IPS-15b (cell line): ENCODE results near the gene HOXA4.

Source experiments
- H3K27me3 ChIP-seq: one replicate; pipeline ENCODE4 v1.6.1; 2013; ENCODE audit warnings: low read length; ENCODE audit not compliant: control insufficient read depth, insufficient read depth
- H3K36me3 ChIP-seq: one replicate; pipeline ENCODE4 v1.6.1; 2013; ENCODE audit warnings: low read length; ENCODE audit not compliant: control insufficient read depth, insufficient read depth
- H3K4me1 ChIP-seq: one replicate; pipeline ENCODE4 v1.6.1; 2013; ENCODE audit warnings: mild to moderate bottlenecking, low read length; ENCODE audit not compliant: control insufficient read depth, insufficient read depth
- H3K4me3 ChIP-seq: one replicate; pipeline ENCODE4 v1.5.1; 2013; ENCODE audit warnings: low read depth, low read length
- H3K9ac ChIP-seq: one replicate; pipeline ENCODE4 v1.6.1; 2013; ENCODE audit warnings: low read depth, mild to moderate bottlenecking, low read length
- H3K9me3 ChIP-seq: one replicate; pipeline ENCODE4 v1.6.1; 2013; ENCODE audit warnings: mild to moderate bottlenecking, low read length; ENCODE audit not compliant: control insufficient read depth, insufficient read depth

The HOXA4 gene

DNA sequence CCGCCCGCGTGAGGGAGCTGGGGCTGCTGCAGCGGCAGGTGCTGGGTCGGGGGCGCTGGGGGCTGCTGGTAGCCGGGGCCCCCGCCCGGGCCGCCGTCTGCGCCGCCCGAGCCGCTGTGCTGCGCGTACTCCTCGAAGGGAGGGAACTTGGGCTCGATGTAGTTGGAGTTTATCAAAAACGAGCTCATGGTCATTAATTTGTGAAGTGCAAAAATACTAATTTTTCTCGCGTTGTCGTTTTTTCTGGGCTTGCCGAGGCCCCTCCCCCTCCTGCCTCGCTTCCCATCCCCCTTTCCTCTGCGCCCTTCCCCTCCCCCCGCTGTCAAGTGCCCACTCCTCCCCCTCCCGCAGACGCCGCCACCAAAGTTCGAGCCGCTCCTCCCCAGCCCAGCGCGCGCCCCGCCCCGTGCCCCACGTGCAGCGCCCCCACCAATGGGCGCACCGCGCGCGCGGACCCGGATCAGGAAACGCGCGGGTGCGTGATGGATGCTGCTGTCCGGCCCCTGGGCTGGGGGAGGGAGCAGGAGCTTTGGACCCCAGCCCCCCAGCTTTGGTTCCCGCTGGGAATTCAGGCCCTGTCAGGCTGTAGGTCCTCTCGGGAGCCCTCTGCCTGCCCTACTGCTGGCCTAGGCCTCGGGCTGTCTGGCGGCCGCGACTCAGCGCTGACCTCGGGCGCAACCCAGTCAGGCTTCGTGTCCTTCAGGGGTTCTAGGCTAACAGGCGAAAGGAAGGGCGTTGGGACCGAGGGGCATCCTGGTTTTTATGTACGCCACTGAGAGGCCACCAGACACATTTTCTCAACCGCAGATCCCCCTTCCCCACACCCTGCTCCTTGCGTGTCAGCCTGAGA, at the start of gene HOXA4:
TSS of gene HOXA4 (minus strand) at position 218 of the 850 bp plus-strand sequence. CDS start at position 194, 24 bp downstream.
- Histone ChIP-seq H3K36me3 (no peaks in the 10 kb centered on the region), H3K9ac (no peak within 1 kb of the TSS), H3K27me3 (peaks cover 92% of the 10 kb centered on the region), H3K4me3 (peak within 1 kb of the TSS; percentile 40), H3K4me1 (no peaks in the 10 kb centered on the region), H3K9me3 (no peaks in the 10 kb centered on the region)

DNA sequence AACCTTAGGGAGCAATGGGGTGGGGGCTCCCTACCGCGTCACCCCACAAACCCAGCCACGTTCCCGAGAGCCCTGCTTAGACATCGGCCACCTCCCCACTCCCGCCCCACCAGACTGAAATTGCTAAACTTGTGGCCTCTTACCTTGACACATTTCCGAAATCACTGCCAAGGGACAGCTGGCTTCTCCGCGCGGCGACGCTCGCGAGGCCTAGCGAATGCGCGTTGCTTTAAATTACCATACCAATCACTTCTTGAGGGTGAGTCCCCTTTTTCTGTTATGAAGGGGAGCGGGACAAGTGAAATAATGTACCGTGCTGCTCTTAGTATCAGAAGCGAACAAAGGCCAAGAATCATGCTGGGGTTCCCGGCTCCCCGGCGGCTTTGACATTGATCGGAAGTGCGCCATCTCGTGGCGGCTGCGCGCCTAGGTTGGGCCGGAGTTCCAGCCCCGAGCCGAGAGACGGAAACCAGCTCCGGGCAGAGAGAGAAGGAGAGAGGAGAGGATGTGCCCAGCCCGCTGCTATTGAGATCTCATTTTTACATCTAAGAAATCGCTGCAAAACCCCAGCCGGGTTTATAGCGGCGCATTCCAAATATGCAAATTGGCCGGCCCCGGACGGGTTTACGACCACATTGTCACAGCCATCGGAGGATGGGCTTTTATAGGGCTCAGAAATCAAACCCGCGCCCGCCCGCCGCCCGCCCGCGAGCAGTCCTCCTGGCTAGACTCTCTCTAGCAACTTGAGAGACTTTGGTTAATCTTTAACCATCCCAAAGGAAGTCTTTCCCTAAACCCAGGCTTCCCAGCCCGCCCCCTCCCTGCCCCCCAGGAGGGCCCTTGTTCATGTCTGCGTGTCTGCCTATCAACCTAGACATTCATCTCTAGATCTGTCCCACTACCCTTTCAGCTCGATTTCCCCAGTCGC, 49.2 kb upstream of the HOXA4 start:
- no peaks in the 10 kb centered on the region for H3K9me3 ChIP-seq
- no peaks in the 10 kb centered on the region for H3K4me1 ChIP-seq
- H3K27me3 ChIP-seq, result peaks cover 99% of the 10 kb centered on the region
- H3K9ac ChIP-seq, result no peak overlapping the region
- no peaks in the 10 kb centered on the region for H3K36me3 ChIP-seq
- H3K4me3 ChIP-seq, result peak overlapping the region; percentile 6

DNA sequence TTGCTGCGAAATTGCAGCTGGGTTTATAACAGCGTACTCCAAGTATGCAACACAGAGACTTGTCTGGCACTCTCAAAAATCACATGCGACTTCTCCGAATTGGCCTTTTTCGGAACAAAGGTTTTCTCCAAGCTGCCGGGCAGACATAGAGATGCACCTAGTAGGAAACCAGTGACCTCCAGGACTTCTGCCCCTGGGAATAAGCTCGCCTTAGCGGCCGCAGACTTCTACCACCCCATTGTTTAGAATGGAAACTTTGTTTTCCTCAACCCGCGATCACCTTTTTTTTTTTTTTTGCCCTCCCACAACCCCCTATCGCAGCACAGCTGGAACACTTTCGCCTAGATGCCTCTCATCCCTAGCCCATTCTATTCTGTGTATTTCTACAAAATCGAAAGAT, 48.5 kb upstream of the HOXA4 start:
- peaks cover 100% of the 10 kb centered on the region for H3K27me3 ChIP-seq
- no peak overlapping the region for H3K9ac ChIP-seq
- no peaks in the 10 kb centered on the region for H3K36me3 ChIP-seq
- H3K9me3 ChIP-seq, result no peaks in the 10 kb centered on the region
- H3K4me1 ChIP-seq, result no peaks in the 10 kb centered on the region
- peak overlapping the region; percentile 6 for H3K4me3 ChIP-seq

DNA sequence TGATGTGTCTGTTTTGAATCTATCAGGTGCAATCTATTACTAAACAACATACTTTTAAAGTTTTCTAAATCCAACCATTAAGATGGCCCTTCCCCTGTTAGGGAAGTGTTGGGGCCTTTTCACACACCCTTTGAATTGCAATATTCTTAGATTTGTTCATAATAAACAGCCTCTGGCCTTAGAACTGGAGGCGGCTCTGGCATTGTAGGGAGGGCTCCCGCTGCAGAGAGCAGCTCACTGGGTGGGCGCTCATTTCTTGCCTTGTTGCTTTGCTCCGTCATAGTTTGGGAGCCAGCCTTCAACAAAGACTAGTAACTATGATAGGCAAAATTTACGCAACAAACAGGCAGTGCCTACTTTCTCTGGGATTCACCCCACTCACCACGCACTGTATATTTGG, 47.8 kb upstream of the HOXA4 start:
- no peaks in the 10 kb centered on the region for H3K9me3 ChIP-seq
- no peak overlapping the region for H3K9ac ChIP-seq
- H3K4me1 ChIP-seq, result no peaks in the 10 kb centered on the region
- H3K27me3 ChIP-seq, result peaks cover 97% of the 10 kb centered on the region
- H3K4me3 ChIP-seq, result no peak overlapping the region
- H3K36me3 ChIP-seq, result no peaks in the 10 kb centered on the region

DNA sequence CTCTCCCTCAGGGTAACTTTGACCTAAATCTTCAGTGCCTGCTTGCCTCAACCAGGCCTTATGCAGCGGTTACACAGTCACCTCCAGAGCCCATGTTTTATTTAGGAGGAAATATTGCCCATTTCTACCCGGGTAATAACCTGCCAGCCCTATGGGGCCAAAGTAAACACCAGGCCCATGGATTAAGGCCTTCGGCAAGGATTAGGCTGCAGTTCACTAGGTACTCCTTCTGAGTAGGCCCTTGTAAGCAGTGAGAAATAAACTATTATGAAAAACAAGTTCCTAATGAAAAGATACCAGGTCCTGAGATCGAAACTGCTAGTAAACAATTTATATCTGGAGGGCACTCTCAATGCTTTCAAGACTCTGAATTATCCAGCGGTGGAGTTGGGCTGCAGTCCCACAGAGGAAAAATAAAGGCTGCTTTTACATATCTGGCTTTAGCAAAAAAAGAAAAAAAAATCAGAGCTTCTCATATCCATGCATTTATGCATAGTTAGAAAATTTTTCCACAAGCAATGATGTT, 47.3 kb upstream of the HOXA4 start:
- H3K27me3 ChIP-seq, result peaks cover 97% of the 10 kb centered on the region

DNA sequence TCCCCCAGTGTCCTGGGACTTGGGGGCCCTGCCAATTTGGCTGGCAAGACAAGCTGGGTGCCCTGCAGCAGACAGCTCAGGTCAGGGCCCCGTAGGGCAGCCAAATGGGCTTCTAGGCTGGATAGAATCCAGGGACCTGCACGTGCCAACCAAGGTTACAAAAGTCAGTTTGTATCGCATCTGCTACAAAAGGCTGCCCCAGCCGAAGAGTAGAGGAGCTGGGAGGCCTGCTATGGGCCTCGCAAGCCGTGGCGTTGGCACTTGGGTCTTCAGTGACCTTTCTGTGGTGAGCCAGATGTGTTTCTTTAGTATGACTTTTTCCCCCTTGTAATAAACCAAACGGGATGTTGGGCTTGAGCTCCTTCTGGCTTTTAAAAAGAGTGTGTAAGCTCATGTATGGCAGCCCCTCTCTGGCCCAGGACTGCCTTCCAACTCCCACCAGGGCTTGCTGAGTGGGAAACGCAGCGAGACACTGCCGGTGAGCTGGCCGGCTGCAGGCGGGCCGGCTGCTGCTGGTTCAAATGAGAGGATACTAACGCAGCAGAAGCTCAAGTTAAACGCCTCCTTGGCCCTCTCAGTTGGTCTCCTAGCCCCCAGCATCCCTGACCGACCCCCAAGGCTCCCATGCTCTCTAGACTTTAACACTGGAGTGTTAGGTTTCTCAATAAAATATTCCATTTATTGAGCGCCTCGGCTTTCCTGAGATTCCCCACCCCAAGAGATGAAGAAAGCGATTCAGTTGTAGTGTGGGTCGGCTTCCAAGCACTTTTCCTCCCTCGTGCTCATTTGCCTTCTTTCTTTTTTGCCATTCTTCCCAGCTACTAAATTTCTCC, 46.6 kb upstream of the HOXA4 start:
- Histone ChIP-seq H3K36me3 (no peaks in the 10 kb centered on the region), H3K9me3 (no peaks in the 10 kb centered on the region), H3K27me3 (peaks cover 97% of the 10 kb centered on the region), H3K9ac (no peak overlapping the region), H3K4me3 (peak overlapping the region; percentile 11), H3K4me1 (no peaks in the 10 kb centered on the region)

More for the DNA sequence above, 47.3 kb upstream of the HOXA4 start:
- H3K9ac ChIP-seq, result no peak overlapping the region
- H3K4me3 ChIP-seq, result no peak overlapping the region
- no peaks in the 10 kb centered on the region for H3K9me3 ChIP-seq
- no peaks in the 10 kb centered on the region for H3K4me1 ChIP-seq
- no peaks in the 10 kb centered on the region for H3K36me3 ChIP-seq

DNA sequence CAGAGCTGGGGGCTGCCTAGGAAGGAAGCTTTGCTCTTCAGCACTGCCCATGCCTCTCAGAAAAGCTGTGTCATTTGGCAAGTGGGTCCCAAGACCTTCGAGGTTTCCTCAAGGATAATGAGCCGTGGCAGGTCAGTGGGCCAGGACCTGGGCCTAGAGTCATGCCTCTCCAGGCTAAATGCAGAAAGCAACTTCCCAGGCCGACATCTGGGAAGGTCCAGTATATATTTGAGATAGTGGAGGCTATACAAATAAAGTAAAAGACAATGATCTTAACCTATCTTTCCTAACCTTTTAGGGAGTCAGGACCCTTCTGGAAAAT, 45.9 kb upstream of the HOXA4 start:
- H3K4me3 ChIP-seq, result peak overlapping the region; percentile 23
- peaks cover 97% of the 10 kb centered on the region for H3K27me3 ChIP-seq
- no peaks in the 10 kb centered on the region for H3K36me3 ChIP-seq
- H3K9me3 ChIP-seq, result no peaks in the 10 kb centered on the region
- H3K4me1 ChIP-seq, result no peaks in the 10 kb centered on the region
- no peak overlapping the region for H3K9ac ChIP-seq

DNA sequence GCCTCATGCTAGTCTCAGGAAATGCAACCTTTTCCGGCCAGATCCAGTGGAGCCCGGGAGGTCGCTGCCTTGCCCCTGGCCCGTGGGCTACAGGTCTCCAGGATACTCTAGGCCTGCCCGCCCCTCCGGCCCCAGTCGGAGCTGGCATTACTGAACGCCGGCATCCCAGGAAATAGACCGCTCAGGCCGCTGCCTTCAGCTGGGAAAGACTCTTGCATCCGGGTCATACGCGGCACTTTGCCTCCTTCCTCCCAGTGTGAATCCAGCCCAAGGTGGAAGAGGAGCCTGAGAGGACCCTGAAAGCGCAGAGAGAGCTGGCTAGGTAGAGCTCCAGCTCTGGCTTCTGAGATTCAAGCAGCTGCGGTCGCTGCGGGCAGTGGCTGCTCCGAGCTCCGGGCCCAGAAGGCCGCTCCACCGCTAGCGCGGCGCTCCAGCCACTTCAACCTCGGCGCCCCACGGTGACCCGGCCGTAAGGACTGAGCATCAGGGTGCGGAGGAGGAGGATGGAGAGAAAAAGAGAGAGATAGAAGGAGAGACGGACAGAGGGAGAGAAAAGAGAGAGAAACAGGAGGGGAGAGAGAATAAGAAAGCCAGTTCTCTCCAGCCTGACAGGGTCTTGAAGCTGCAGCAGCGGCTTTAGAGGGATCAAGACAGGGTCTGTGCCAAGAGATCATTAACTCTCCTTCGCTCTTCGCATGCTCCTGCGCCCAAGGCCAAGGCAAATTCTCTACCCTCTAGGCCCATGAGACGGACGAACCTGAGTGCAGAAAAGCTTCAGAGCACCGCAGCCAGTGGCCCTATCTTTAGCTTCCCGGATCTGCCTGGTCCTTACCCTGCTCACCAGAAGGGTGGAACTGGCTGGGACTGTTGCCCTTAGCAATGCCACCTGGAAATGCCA, 45.3 kb upstream of the HOXA4 start:
- no peaks in the 10 kb centered on the region for H3K36me3 ChIP-seq
- H3K4me3 ChIP-seq, result peak overlapping the region; percentile 23
- no peak overlapping the region for H3K9ac ChIP-seq
- H3K4me1 ChIP-seq, result no peaks in the 10 kb centered on the region
- peaks cover 97% of the 10 kb centered on the region for H3K27me3 ChIP-seq
- H3K9me3 ChIP-seq, result no peaks in the 10 kb centered on the region

DNA sequence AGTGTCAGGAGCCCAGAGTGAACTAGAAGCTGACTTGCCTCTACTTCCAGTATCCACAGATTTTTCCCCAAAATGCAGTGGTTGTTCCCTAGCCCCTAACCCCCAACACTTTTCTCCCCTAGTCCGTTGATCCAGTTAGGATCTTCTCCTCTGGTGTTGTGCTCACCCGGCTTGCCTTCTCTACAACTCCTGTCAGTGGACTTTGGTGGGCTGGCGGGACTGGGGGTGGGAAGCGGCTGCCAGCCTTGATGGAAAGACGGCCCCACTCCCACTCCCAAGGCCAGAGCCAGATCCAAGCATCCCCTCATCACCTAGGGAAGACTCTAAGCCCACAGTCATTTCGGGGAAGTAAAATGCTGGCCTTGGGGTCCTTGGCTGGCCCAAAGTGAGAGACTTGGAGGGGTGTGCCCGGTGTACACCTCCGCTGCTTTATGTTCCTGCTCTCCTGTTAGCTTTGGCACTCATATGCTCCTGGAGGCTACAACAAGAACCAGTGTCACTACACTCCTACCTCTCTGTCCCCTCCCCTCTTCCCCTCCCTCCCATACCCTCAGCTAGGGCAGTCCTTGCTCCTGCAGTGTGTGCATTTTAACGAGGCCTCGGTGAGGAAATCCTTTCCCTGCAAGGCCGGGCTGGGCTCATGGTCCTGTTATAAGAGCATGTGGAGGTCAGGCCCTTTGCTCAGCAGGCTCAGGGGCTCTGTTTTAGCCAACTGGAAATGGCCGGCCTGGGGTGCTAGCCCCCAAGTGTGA, 44.5 kb upstream of the HOXA4 start:
- H3K9ac ChIP-seq, result no peak overlapping the region
- H3K36me3 ChIP-seq, result no peaks in the 10 kb centered on the region
- peaks cover 97% of the 10 kb centered on the region for H3K27me3 ChIP-seq

More for the DNA sequence above, 44.5 kb upstream of the HOXA4 start:
- no peaks in the 10 kb centered on the region for H3K4me1 ChIP-seq
- H3K4me3 ChIP-seq, result peak overlapping the region; percentile 18
- H3K9me3 ChIP-seq, result no peaks in the 10 kb centered on the region
